Activated CD4-positive, alpha-beta T cell treated with anti-CD3 and anti-CD28 coated beads, Interleukin-2, amount 10 ng/mL, durations not matched to agents 7 days and 5 days (primary cell): ENCODE measurements around the gene WIZ. TPM values are rescaled to one million over a fixed set of nuclear protein-coding genes. Genes with fewer than 3 reads are reported as not detected.

Source experiments
- CTCF ChIA-PET: fragments of 350-600 bp; sonication (Branson Sonifier 250); formaldehyde crosslinking; loops from one replicate; lab custom pipeline; 2021; ENCODE audit warnings: antibody characterized with exemption; lab: Charles Lee
- POLR2A ChIA-PET: fragments of 350-600 bp; sonication (Branson Sonifier 250); formaldehyde crosslinking; loops from one replicate; lab custom pipeline; 2021; ENCODE audit warnings: antibody characterized with exemption; lab: Charles Lee
- DNase-seq: peaks from one replicate; pipeline ENCODE4 v3.0.0-alpha.2; 2020
- H3K27ac Mint-ChIP-seq: one replicate; pipeline ENCODE4 v1.8.0; 2021; ENCODE audit warnings: mild to moderate bottlenecking, moderate library complexity, mixed read lengths
- H3K27me3 Mint-ChIP-seq: one replicate; pipeline ENCODE4 v1.8.0; 2021; ENCODE audit warnings: mixed read lengths
- H3K36me3 Mint-ChIP-seq: one replicate; pipeline ENCODE4 v1.8.0; 2021; ENCODE audit warnings: low read depth, mixed read lengths
- H3K4me1 Mint-ChIP-seq: one replicate; pipeline ENCODE4 v1.8.0; 2021; ENCODE audit warnings: mixed read lengths
- H3K4me3 Mint-ChIP-seq: one replicate; pipeline ENCODE4 v1.8.0; 2021; ENCODE audit warnings: mild to moderate bottlenecking, moderate library complexity, mixed read lengths
- H3K9me3 Mint-ChIP-seq: one replicate; pipeline ENCODE4 v1.8.0; 2021; ENCODE audit warnings: mixed read lengths
- total RNA-seq, 2 experiments: library from RNA; stranded (reverse); gene quantifications; one replicate each; pipeline ENCODE4 v1.2.3, GENCODE V29; 2021

Gene WIZ
- total RNA-seq, 2 experiments from 2014 or later: 28.7 to 31.6 TPM

DNA sequence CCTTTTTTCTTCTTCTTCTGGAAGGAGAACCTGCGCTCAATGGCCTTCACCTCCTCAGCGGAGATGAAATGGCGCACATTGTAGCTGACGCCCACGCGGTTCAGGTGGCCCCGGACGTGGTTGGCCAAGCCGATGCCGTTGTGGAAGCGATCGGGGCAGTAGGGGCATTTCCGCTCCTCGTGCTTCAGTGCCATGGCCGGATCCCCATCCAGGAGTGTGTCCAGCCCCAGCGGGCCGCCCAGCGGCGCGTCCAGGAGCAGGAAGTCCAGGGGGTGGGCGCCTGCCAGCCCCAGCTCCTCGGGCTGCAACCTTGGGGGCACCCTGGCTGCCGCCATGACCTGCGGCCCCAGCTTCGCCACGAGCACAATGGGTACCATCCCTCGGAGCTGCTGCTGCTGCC, 11.2 kb downstream of the WIZ start:
- Mint-ChIP-seq H3K36me3 (no peaks in the 10 kb centered on the region), H3K9me3 (no peaks in the 10 kb centered on the region), H3K27ac (no peak overlapping the region), H3K4me3 (no peak overlapping the region), H3K4me1 (peaks cover 1% of the 10 kb centered on the region), H3K27me3 (no peaks in the 10 kb centered on the region)
- no peak for DNase-seq
- ChIA-PET POLR2A (no interaction called here), CTCF (interaction anchor here (0.6 to 3.8 kb wide), 2 partner anchors 19 to 1538 kb away, joined by 3 to 16 read pairs; partner anchors contain the start of gene AKAP8L)

DNA sequence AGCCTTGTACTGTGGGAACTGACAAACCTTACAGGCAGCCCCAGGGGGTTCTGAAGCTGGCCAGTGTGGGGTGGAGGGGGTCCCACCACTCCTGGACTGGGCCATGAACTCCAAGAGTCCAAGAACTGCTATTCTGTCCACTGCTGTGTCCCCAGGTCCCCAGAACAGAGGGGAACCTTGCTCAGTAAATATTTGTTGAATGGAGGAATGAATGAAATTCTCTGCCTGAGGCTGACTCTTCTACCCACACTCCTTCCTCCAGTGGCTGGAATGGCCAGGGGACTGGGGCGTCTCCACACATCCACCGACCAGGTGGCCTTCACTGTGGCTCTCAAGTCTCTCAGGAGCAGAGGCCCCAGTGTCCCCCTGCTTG, 11.6 kb downstream of the WIZ start:
- CTCF ChIA-PET: interaction anchor here (1.2 to 3.8 kb wide), 2 partner anchors 8 to 19 kb away, joined by 3 to 16 read pairs; partner anchors contain the start of gene AKAP8L
- H3K27ac Mint-ChIP-seq: no peak overlapping the region

DNA sequence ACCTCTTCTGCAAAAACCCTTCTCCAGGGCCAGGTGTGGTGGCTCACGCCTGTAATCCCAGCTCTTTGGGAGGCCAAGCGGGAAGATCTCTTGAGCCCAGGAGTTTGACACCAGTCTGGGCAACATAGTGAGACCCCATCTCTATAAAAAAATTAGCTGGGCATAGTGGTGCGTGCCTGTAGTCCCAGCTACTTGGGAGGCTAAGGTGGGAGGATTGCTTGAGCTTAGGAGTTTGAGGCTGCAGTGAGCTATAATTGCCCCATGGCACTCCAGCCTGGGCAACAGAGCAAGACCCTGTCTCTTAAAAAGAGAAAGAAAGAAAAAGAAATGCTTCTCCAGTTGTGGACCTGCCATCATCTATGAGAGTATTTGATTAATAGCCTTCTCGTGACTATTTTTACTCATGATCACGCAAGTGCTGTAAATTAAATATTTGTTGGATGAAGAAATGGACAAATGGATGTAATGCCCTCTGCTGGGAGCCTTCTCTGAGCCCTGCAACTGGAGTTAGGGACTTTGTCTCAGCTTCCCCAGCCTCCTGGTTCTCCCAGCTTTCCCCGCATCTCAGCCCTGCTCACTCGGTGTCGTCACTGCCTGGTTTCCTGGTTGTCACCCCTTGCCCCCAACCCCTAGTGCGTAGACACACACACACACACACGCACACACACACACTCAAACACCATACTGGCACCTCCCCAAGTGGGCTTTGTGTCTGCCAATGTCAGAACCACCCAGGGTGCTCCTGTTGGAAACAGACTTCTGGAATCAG, 12.2 kb downstream of the WIZ start:
- DNase-seq: no peak
- Mint-ChIP-seq H3K4me3 (no peak overlapping the region), H3K27me3 (no peaks in the 10 kb centered on the region), H3K36me3 (no peaks in the 10 kb centered on the region), H3K27ac (no peak overlapping the region), H3K9me3 (no peaks in the 10 kb centered on the region), H3K4me1 (peaks cover 10% of the 10 kb centered on the region)
- ChIA-PET POLR2A (no interaction called here), CTCF (interaction anchor here (0.7 to 3.8 kb wide), 7 partner anchors 8 to 120 kb away, joined by 3 to 16 read pairs (median 5); partner anchors contain the start of gene AKAP8L)

More for the DNA sequence above, 11.6 kb downstream of the WIZ start:
- no peak for DNase-seq
- no peaks in the 10 kb centered on the region for H3K36me3 Mint-ChIP-seq
- H3K9me3 Mint-ChIP-seq: no peaks in the 10 kb centered on the region
- H3K27me3 Mint-ChIP-seq: no peaks in the 10 kb centered on the region
- no peak overlapping the region for H3K4me3 Mint-ChIP-seq
- POLR2A ChIA-PET: no interaction called here
- peaks cover 6% of the 10 kb centered on the region for H3K4me1 Mint-ChIP-seq

- ChIA-PET POLR2A (no interaction called here), CTCF (interaction anchor here (1.0 to 3.8 kb wide), 6 partner anchors 9 to 121 kb away, joined by 3 to 16 read pairs (median 6); partner anchors contain the start of gene AKAP8L)
- no peak overlapping the region for H3K27ac Mint-ChIP-seq
- H3K4me1 Mint-ChIP-seq: peaks cover 13% of the 10 kb centered on the region
- H3K9me3 Mint-ChIP-seq: no peaks in the 10 kb centered on the region
- no peaks in the 10 kb centered on the region for H3K27me3 Mint-ChIP-seq
- no peak overlapping the region for H3K4me3 Mint-ChIP-seq
- no peak for DNase-seq
- no peaks in the 10 kb centered on the region for H3K36me3 Mint-ChIP-seq
Observed at GRCh38 chr19:15436826-15437110, 13.0 kb downstream of the WIZ start.

- ChIA-PET CTCF (interaction anchor here (1.0 to 3.8 kb wide), 6 partner anchors 8 to 121 kb away, joined by 3 to 16 read pairs (median 6); partner anchors contain the start of gene AKAP8L), POLR2A (interaction anchor here (0.6 kb wide), 2 partner anchors 29 to 47 kb away, joined by 5 to 6 read pairs; no protein-coding TSS in a partner anchor)
- Mint-ChIP-seq H3K4me3 (no peak overlapping the region), H3K36me3 (peaks cover 5% of the 10 kb centered on the region), H3K9me3 (no peaks in the 10 kb centered on the region), H3K27me3 (no peaks in the 10 kb centered on the region), H3K27ac (no peak overlapping the region), H3K4me1 (peaks cover 19% of the 10 kb centered on the region)
- no peak for DNase-seq
Observed at GRCh38 chr19:15436012-15436825, 13.5 kb downstream of the WIZ start.

- ChIA-PET POLR2A (no interaction called here), CTCF (interaction anchor here (0.8 to 3.1 kb wide), 5 partner anchors 14 to 453 kb away, joined by 3 to 31 read pairs (median 5); partner anchors contain the start of gene AKAP8L)
- DNase-seq: no peak
- Mint-ChIP-seq H3K4me1 (peaks cover 28% of the 10 kb centered on the region), H3K9me3 (no peaks in the 10 kb centered on the region), H3K27me3 (no peaks in the 10 kb centered on the region), H3K27ac (peak overlapping the region; percentile 97), H3K36me3 (peaks cover 5% of the 10 kb centered on the region), H3K4me3 (peak overlapping the region; percentile 91)
Observed at GRCh38 chr19:15433519-15434069, 16.2 kb downstream of the WIZ start.

DNA sequence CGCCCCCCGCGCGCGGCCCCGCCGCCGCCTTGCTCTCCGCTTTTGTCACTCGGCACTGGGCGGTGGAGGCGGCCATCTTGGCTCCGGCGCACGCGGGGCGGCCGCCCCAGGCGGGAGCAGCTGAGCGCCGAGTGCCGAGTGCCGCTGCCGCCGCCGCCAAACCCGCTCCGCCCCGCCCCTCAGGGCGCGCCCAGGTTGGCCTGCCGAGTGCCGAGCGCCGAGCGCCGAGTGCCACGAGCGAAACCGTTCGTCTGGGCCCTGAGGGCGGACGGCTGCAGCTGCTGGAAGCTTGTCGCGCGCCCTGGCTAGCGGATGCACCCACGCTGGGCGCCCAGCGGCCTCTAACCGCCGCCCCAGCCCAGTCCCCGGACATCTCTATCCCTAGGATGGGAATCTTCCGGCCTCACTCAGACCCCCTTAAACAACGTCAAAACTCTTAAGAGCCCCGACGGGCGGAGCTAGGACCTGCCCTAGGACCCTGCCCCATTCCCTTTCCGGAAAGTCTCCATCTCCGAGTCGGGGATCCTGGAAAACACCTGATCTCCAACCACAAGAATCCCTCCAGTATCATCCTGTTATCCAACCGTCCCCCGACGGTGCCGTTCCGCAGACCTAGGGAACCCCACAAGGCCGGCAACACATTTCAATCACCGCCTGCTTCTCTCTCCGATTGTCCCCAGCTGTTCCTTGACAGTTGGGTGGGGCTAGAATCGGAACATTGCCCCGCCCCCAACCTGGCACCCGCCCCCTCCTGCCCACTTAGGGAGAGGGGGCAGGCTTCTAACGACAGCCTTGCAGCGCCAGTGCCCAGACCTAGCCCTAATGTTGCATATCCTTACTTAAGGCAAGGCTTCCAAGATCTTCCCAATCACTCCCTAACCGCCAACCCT, 16.9 kb downstream of the WIZ start:
- DNase-seq: peak; percentile 93
- H3K9me3 Mint-ChIP-seq: no peaks in the 10 kb centered on the region
- peaks cover 28% of the 10 kb centered on the region for H3K4me1 Mint-ChIP-seq
- ChIA-PET POLR2A (interaction anchor here (0.7 to 1.0 kb wide), 2 partner anchors 31 to 122 kb away, joined by 3 read pairs; no protein-coding TSS in a partner anchor), CTCF (interaction anchor here (0.6 to 3.1 kb wide), 6 partner anchors 13 to 745 kb away, joined by 3 to 31 read pairs (median 5); partner anchors contain the start of gene AKAP8L)
- peaks cover 5% of the 10 kb centered on the region for H3K36me3 Mint-ChIP-seq
- peak overlapping the region; percentile 91 for H3K4me3 Mint-ChIP-seq
- H3K27ac Mint-ChIP-seq: peak overlapping the region; percentile 97
- no peaks in the 10 kb centered on the region for H3K27me3 Mint-ChIP-seq

- DNase-seq: peak; percentile 34
- Mint-ChIP-seq H3K27ac (peak overlapping the region; percentile 93), H3K9me3 (no peaks in the 10 kb centered on the region), H3K4me3 (peak overlapping the region; percentile 93), H3K27me3 (no peaks in the 10 kb centered on the region), H3K36me3 (peaks cover 10% of the 10 kb centered on the region), H3K4me1 (peaks cover 28% of the 10 kb centered on the region)
- POLR2A ChIA-PET: interaction anchor here (0.7 to 1.0 kb wide), 2 partner anchors 32 to 123 kb away, joined by 3 read pairs; no protein-coding TSS in a partner anchor
- CTCF ChIA-PET: interaction anchor here (0.6 to 3.1 kb wide), 6 partner anchors 12 to 744 kb away, joined by 3 to 31 read pairs (median 5); partner anchors contain the start of gene AKAP8L
Observed at GRCh38 chr19:15432018-15432494, 17.7 kb downstream of the WIZ start.

GRCh38 chr19:15431396-15432017, 18.2 kb downstream of the WIZ start:
- POLR2A ChIA-PET: interaction anchor here (0.6 kb wide), 1 partner anchor 417 kb away, joined by 4 read pairs; no protein-coding TSS in a partner anchor
- CTCF ChIA-PET: interaction anchor here (1.4 to 1.6 kb wide), 3 partner anchors 12 to 125 kb away, joined by 3 to 15 read pairs (median 6); partner anchors contain the start of gene AKAP8L

DNA sequence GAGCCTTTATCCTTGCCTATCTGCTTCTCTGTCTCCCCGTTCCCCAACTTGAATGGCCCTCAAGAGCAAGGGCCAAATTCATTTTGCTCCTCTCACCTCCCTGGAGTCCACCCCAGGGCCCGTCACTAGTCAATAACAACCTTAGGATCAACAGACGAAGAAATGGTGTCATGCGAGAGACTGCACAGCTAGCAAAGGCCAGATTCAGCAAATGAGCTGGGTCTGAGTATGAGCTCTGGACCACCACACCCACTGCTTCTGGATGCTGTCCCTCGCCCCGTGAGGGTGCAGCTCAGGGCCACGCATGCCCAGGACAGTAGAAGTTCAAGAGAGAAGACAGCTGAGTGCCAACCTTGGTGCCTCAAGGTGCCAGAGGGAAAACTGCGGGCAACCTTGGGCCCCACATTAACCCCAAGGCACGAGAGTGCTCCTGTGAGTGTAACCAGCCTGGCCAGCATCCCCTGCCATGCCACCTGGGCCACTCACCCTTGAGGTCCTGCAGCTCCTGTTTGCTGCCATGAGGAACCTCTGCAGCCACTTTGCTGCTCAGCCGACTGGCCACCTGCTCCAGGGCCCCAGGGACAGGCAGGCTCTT, 19.1 kb downstream of the WIZ start:
- CTCF ChIA-PET: interaction anchor here (1.4 to 1.6 kb wide), 4 partner anchors 11 to 126 kb away, joined by 3 to 15 read pairs (median 5); partner anchors contain the start of gene AKAP8L
- POLR2A ChIA-PET: no interaction called here
- H3K4me3 Mint-ChIP-seq: peak overlapping the region; percentile 93
- no peaks in the 10 kb centered on the region for H3K27me3 Mint-ChIP-seq
- H3K27ac Mint-ChIP-seq: peak overlapping the region; percentile 55
- DNase-seq: no peak
- H3K36me3 Mint-ChIP-seq: peaks cover 22% of the 10 kb centered on the region
- H3K9me3 Mint-ChIP-seq: peaks cover 2% of the 10 kb centered on the region
- H3K4me1 Mint-ChIP-seq: peaks cover 30% of the 10 kb centered on the region

More at GRCh38 chr19:15431396-15432017, 18.2 kb downstream of the WIZ start:
- Mint-ChIP-seq H3K9me3 (no peaks in the 10 kb centered on the region), H3K36me3 (peaks cover 15% of the 10 kb centered on the region), H3K4me3 (peak overlapping the region; percentile 93), H3K4me1 (peaks cover 28% of the 10 kb centered on the region), H3K27ac (peak overlapping the region; percentile 93), H3K27me3 (no peaks in the 10 kb centered on the region)
- no peak for DNase-seq
